AML-193 (cell line): ENCODE results near the gene TMCC3.

Experiments
- DNase-seq, 2 experiments: peaks; one replicate each; lab custom pipeline; 2025; lab: John Stamatoyannopoulos, UW

Gene TMCC3

DNA sequence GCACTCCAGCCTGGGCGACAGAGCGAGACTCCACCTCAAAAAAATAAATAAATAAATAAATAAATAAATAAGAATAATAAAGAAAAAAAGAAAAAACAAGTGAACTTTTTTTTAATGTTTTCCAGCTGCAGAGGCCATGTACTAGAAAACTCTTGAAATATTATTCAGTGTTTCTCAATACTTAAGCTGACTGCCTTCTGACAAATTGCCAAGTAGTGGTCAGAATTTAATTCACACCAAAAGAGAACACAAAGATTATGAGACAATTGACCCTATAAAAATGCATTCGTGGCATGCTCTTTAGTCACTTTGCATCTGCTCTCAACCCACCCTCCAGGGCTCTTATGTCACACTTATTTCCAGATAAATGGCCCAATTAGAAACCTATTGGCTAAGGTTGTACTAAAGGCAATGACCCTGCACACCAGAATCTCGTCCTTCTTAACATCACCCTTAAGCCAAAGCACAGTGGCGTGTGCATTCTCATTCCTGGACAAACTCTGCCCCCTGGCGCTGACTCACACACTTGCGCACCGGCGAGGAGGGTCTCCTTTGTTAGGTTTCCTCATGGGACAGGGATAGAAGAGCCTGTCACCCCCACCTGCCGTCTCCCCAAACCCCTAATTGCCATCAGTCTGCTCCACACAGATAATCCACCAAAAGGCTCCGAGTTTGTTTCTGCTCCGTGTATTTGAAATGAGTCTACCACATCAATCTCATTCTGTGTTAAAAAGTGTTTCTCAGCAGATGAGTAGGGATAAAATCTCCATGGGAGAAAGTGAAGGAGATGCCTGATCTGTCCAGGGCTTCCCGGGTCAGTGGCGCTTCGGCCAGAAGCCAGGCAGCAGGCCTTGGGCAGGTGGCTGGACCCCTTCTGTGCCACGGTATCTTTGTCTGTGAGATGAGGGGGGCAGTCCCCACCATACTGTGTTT lies 117.6 kb downstream of the TMCC3 start:
- DNase-seq = peak; percentile 56 to 63

DNA sequence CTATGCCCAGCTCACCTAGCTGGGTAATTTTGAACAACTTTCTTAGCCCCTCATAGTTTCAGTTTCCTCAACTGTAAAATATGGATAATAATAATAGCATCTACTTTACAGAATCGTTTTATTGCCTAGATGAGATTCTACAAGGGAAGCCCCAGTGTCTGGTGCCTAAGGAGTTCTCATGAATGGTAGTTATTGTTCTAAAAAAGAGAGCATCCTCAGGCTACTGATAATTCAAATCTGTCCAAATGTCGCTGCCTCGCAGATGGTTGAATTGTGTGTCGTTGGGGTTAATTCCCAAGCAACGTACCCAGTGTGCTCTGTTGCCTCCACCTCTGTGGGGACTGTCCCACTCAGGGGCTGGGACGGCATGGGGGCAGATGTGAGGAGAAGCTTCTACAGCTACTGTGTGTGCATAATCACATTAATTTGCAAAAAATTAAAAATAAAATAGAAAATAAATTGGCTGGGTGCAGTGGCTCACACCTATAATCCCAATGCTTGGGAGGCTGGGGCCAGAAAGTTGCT lies 119.1 kb downstream of the TMCC3 start:
- DNase-seq = no peak

GRCh38 chr12:94525951-94526350 lies 124.4 kb downstream of the TMCC3 start:
- DNase-seq = no peak
